GM10248 (cell line): ENCODE data around the gene SERPINA1.

Experiments used
- CTCF ChIA-PET: fragments of 300-600 bp; sonication (Branson Sonifier 250); formaldehyde crosslinking; extraction: SDS; loops from one replicate; lab custom pipeline; 2021; ENCODE audit warnings: antibody characterized with exemption; lab: Yijun Ruan, JAX
- POLR2A ChIA-PET: fragments of 350-650 bp; sonication (Branson Sonifier 250); formaldehyde crosslinking; extraction: SDS; loops from one replicate; lab custom pipeline; 2020; ENCODE audit warnings: antibody characterized with exemption; lab: Yijun Ruan, JAX
- DNase-seq: peaks from one replicate; pipeline ENCODE4 v3.0.0; 2012; ENCODE audit errors: extremely low spot score
- CTCF ChIP-seq: IDR thresholded peaks from 2 replicates; pipeline ENCODE4 v1.5.1; 2012; ENCODE audit warnings: mild to moderate bottlenecking, low read depth; ENCODE audit errors: extremely low read depth, missing control alignments, control extremely low read depth

Gene SERPINA1

GRCh38 chr14:94394581-94395207 lies 6.3 kb upstream of the SERPINA1 start:
- DNase-seq = no peak
- ChIA-PET CTCF (interaction anchor here (0.8 kb wide), 1 partner anchor 154 kb away, joined by 4 read pairs; no protein-coding TSS in a partner anchor), POLR2A (no interaction called here)
- no peak for TF ChIP-seq CTCF

GRCh38 chr14:94394025-94394493 lies 5.7 kb upstream of the SERPINA1 start:
- DNase-seq = no peak
- ChIA-PET CTCF (interaction anchor here (0.8 kb wide), 1 partner anchor 155 kb away, joined by 4 read pairs; no protein-coding TSS in a partner anchor), POLR2A (no interaction called here)
- no peak for TF ChIP-seq CTCF

- CTCF ChIA-PET = interaction anchor here (1.0 kb wide), 1 partner anchor 28 kb away, joined by 3 read pairs; no protein-coding TSS in a partner anchor
Observed at GRCh38 chr14:94393474-94393873, 5.1 kb upstream of the SERPINA1 start.

GRCh38 chr14:94392510-94392935 lies 4.1 kb upstream of the SERPINA1 start:
- DNase-seq = peak; percentile 35
- CTCF ChIA-PET = interaction anchor here (1.0 kb wide), 1 partner anchor 29 kb away, joined by 3 read pairs; no protein-coding TSS in a partner anchor
- TF ChIP-seq CTCF = no peak
- POLR2A ChIA-PET = no interaction called here

More at GRCh38 chr14:94393474-94393873, 5.1 kb upstream of the SERPINA1 start:
- TF ChIP-seq CTCF = no peak
- DNase-seq = no peak
- POLR2A ChIA-PET = no interaction called here

- no peak for DNase-seq
- TF ChIP-seq CTCF = no peak
- ChIA-PET CTCF (interaction anchor here (1.1 kb wide), 1 partner anchor 23 kb away, joined by 3 read pairs; no protein-coding TSS in a partner anchor), POLR2A (no interaction called here)
Observed at GRCh38 chr14:94391281-94391975, 3.0 kb upstream of the SERPINA1 start.

GRCh38 chr14:94390372-94391086 lies 2.1 kb upstream of the SERPINA1 start:
- TF ChIP-seq CTCF = no peak
- DNase-seq = no peak

More at GRCh38 chr14:94390372-94391086, 2.1 kb upstream of the SERPINA1 start:
- CTCF ChIA-PET = interaction anchor here (1.1 to 1.5 kb wide), 2 partner anchors 22 to 158 kb away, joined by 3 to 4 read pairs; no protein-coding TSS in a partner anchor
- POLR2A ChIA-PET = no interaction called here
